Spleen (tissue), 3 donors: ENCODE measurements around the gene SERPINA9.

Experiments
- POLR2A ChIP-seq, 3 donors: fragments of 450-650 bp; IDR thresholded peaks; one replicate each; pipeline ENCODE4 v1.5.1; 2017; ENCODE audit warnings: antibody characterized with exemption in 3 of 3, mild to moderate bottlenecking in 1 of 3
- POLR2AphosphoS5 ChIP-seq, 3 donors: sonication (generic); formaldehyde crosslinking; IDR thresholded peaks; one replicate each; pipeline ENCODE4 v1.5.1; 2017; ENCODE audit warnings: antibody characterized with exemption in 3 of 3

DNA sequence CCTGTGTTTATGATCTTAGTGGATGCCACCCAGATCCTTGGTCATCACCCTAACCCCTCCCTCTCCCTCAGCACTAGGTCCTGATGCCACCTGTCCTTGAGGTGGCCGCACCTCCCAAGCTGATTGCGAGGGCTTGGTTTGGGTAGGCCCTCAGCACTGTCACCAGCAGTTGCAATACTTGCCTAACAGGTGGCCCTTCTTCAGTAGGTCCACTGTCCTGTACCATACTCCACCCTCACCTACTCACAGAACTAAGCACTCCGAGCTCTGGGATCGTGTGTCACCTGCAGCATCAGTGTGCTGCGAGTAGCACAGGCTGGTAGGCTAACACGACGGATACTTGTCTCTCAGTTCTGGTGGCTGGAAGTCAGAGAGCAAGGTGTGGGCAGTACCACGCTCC, 47.3 kb upstream of the SERPINA9 start:
- no peak for TF ChIP-seq POLR2AphosphoS5 (IDR thresholded peaks at IDR 0.05)
- TF ChIP-seq POLR2A (IDR thresholded peaks at IDR 0.05) = no peak
